Activated naive CD8-positive, alpha-beta T cell (primary cell): ENCODE measurements around the gene FSCN2.

Experiments
- H3K27ac Mint-ChIP-seq: one replicate; pipeline ENCODE4 v1.8.0; 2021; ENCODE audit warnings: mixed read lengths
- H3K27me3 Mint-ChIP-seq: one replicate; pipeline ENCODE4 v1.8.0; 2021; ENCODE audit warnings: mixed read lengths
- H3K36me3 Mint-ChIP-seq: one replicate; pipeline ENCODE4 v1.8.0; 2021; ENCODE audit warnings: mixed read lengths
- H3K4me1 Mint-ChIP-seq: one replicate; pipeline ENCODE4 v1.8.0; 2021; ENCODE audit warnings: low read depth, mixed read lengths
- H3K4me3 Mint-ChIP-seq: one replicate; pipeline ENCODE4 v1.8.0; 2021; ENCODE audit warnings: mild to moderate bottlenecking, mixed read lengths
- H3K9me3 Mint-ChIP-seq: one replicate; pipeline ENCODE4 v1.8.0; 2021; ENCODE audit warnings: low read depth, mixed read lengths

Gene FSCN2

DNA sequence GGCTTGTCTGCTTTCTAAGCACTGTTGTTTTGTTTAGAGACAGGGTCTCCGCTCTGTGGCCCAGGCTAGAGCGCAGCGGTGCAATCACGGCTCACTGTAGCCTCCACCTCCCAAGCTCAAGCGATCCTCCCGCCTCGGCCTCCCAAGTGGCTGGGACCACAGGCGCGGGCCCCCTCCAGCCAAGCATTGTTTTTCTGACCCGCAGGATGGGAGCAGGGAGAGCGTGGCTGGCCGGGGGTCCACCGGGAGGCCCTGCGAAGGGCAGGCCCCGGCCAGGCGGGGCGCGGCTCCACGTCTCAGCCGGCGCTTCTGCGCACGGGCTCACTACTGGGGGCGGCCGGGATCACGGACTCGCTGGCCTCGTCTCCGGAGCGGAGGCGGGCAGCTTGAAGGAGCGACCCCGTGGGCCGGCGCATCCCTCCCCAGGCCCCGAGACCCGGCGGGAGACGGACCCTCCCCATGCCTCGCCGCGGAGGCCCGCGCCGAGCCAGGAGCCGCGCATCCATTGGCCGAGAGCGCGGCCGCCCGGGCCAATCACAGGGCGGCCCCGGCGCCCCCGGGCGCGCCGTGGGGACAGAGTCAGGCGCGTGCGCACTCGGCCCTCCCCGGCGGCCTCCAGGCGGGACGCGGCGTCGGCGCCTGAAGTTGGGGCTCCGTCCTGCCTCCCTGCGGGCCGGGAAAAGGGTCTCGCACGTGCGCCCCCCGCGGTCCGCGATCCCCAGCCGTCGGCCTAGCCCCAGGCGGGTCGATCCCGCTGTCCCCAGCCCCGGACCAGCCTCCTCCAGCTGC lies 40.5 kb upstream of the FSCN2 start:
- peak overlapping the region; percentile 67 for H3K4me3 Mint-ChIP-seq
- no peak overlapping the region for H3K27ac Mint-ChIP-seq
- peaks cover 12% of the 10 kb centered on the region for H3K4me1 Mint-ChIP-seq
- H3K9me3 Mint-ChIP-seq = no peaks in the 10 kb centered on the region
- peaks cover 4% of the 10 kb centered on the region for H3K27me3 Mint-ChIP-seq
- no peaks in the 10 kb centered on the region for H3K36me3 Mint-ChIP-seq

- peaks cover 3% of the 10 kb centered on the region for H3K27me3 Mint-ChIP-seq
- no peaks in the 10 kb centered on the region for H3K36me3 Mint-ChIP-seq
- H3K4me1 Mint-ChIP-seq = peaks cover 9% of the 10 kb centered on the region
- H3K27ac Mint-ChIP-seq = no peak overlapping the region
- no peak overlapping the region for H3K4me3 Mint-ChIP-seq
- no peaks in the 10 kb centered on the region for H3K9me3 Mint-ChIP-seq
Observed at GRCh38 chr17:81488276-81488860, 39.8 kb upstream of the FSCN2 start.

DNA sequence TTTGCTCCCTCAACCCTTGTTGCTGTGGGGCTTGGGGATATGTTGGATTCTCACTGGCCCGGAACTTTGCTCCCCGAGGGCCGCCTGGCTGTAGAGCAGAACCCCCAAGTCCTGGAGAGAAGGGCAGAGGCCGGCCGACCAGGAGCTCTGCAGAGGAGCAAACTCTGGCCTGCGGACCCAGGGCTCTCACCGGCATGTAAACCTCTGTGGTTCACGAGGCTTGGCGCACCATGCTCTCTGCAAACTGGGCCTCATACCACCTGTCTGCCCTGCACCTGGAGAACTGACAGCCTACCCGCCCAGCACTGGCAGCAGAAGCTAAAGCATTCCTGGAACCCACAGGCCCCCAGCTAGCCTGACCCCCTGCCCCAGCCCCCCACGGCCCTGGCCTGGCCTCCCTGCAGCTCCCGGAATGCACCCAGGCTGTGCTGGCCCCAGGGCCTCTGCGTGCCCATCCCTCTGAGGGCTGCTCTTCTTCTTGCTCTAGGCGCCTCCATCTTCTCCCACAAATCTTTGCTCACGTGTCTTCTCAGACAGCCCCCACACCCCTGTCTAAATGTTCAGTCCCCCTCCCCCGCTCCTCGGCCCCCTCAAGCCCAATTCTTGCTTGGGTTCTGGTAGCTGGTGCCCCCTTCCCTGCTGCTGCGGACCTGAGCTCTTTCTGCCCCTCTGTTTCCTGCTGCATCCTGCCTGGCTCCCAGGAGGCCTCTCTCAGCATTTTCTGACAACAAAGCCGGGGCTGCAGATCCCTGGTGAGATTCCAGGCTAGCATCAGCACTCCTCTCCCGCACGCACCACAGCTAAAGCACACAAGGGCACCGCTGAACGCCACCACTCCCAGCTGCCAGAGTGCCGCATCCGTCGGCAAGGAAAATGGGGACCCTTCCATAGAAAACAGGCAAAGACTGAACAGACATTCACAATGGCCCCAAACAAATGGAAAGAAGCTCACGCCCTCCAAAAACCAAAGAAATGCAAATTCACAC lies 38.9 kb upstream of the FSCN2 start:
- Mint-ChIP-seq H3K36me3 (no peaks in the 10 kb centered on the region), H3K9me3 (no peaks in the 10 kb centered on the region), H3K4me3 (peak overlapping the region; percentile 65), H3K4me1 (peaks cover 9% of the 10 kb centered on the region), H3K27ac (no peak overlapping the region), H3K27me3 (peaks cover 3% of the 10 kb centered on the region)

DNA sequence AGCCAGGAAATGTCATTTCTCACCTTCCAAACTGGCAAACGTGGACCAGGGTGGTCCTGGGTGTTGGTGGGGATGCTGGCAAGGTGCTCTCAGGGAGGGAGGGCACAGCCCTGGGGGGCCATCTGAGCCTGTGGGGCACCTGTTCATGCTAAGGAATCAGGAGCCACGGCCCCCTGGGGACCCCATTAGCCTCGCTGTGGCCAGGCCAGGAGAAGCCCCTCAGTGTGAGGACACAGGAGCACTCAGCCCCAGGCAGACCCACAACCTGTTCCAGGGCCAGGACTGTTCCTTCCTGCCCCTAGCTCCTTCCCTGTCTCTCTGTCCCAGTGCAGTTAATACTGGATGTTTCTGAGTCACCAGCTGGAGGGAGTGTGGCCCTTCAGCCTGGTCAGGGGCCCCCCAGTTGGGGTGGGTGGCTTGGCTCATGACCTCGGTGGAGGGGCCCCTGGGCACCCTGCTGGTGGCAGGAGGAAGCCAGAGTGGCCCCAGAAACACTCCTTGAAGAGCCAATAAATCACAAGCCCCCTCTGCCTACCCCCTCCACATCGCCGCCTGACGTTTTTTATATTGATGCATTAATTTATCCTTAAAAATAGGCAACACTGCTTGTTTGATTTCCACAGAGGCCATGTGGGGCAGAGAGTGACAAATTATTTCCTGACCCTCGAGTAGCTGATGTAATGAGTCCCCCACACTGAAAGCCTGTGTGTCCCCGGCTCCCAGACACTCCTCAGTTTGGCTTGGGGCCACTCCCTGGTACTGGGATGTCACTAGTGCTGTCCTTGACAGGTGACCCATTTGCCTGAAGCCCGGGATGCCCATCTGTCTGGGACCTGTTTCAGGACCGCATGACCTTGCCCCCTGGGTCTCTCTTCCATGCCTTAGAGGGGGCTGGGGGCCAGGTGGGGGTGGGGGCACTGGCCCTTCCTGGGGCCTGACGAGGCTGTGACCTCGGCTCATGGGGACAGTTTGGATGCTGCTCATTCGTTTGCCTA lies 37.9 kb upstream of the FSCN2 start:
- Mint-ChIP-seq H3K27ac (no peak overlapping the region), H3K9me3 (no peaks in the 10 kb centered on the region), H3K4me1 (peaks cover 9% of the 10 kb centered on the region), H3K27me3 (peaks cover 3% of the 10 kb centered on the region), H3K36me3 (no peaks in the 10 kb centered on the region), H3K4me3 (peak overlapping the region; percentile 59)

DNA sequence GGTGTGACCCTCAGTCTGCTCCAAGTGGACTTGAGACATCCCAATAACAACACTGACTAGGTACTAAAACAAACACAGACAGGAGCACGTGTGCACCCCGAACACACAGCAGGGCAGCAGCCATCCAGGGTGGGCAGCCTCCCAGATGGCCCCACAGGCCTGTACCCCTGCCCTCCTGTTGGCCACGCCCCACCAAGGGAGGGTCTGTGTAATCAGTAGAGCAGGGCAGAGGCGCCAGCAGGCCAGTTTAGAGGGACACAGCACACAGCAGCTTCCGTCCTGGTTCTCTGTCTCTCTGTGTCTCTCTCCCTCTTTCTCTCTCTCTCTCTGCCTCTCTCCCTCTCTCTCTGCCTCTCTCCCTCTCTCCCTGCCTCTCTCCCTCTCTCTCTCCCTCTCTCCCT lies 37.0 kb upstream of the FSCN2 start:
- Mint-ChIP-seq H3K27ac (no peak overlapping the region), H3K36me3 (no peaks in the 10 kb centered on the region), H3K4me3 (no peak overlapping the region), H3K9me3 (no peaks in the 10 kb centered on the region), H3K27me3 (peaks cover under 1% of the 10 kb centered on the region), H3K4me1 (peaks cover 6% of the 10 kb centered on the region)

DNA sequence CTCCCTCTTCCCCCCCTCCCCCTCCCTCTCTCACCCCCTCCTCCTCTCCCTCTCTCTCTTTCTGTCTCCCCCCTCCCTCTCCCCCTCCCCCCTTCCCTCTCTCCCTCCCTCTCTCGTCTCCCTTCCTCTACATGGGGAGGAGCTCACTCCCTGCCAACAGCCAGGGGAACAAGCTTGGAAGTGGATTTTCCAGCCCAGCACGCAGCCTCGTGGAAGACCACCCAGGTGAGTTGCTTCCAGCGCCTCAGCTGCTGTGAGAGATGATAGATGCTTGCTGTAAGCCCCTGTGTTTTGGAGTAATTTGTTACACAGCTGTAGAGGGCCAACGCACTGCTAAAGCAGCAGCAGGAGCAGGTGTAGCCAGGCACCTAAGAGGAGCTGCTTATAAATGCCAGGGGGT lies 36.4 kb upstream of the FSCN2 start:
- Mint-ChIP-seq H3K9me3 (no peaks in the 10 kb centered on the region), H3K27me3 (no peaks in the 10 kb centered on the region), H3K36me3 (no peaks in the 10 kb centered on the region)

GRCh38 chr17:81492202-81492601 lies 36.0 kb upstream of the FSCN2 start:
- Mint-ChIP-seq H3K4me1 (peaks cover 2% of the 10 kb centered on the region), H3K27me3 (no peaks in the 10 kb centered on the region), H3K4me3 (no peak overlapping the region), H3K9me3 (no peaks in the 10 kb centered on the region), H3K36me3 (no peaks in the 10 kb centered on the region), H3K27ac (no peak overlapping the region)

More for the DNA sequence above, 36.4 kb upstream of the FSCN2 start:
- Mint-ChIP-seq H3K27ac (no peak overlapping the region), H3K4me1 (peaks cover 3% of the 10 kb centered on the region), H3K4me3 (no peak overlapping the region)

DNA sequence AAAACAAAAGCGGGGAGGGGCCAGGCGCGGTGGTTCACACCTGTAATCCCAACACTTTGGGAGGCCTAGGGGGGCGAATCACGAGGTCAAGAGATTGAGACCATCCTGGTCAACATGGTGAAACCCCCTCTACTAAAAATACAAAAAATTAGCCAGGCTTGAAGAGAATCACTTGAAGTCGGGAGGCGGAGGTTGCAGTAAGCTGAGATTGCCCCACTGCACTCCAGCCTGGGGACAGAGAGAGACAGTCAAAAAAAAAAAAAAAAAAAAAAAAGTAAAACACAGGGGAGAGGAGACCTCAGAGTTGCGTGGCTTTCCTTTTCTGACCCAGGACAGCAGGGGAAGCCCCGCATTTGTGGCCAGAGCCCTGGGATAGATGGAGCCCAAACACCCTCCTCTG lies 35.5 kb upstream of the FSCN2 start:
- Mint-ChIP-seq H3K36me3 (no peaks in the 10 kb centered on the region), H3K27me3 (no peaks in the 10 kb centered on the region), H3K4me1 (no peaks in the 10 kb centered on the region), H3K9me3 (no peaks in the 10 kb centered on the region), H3K4me3 (no peak overlapping the region), H3K27ac (no peak overlapping the region)

DNA sequence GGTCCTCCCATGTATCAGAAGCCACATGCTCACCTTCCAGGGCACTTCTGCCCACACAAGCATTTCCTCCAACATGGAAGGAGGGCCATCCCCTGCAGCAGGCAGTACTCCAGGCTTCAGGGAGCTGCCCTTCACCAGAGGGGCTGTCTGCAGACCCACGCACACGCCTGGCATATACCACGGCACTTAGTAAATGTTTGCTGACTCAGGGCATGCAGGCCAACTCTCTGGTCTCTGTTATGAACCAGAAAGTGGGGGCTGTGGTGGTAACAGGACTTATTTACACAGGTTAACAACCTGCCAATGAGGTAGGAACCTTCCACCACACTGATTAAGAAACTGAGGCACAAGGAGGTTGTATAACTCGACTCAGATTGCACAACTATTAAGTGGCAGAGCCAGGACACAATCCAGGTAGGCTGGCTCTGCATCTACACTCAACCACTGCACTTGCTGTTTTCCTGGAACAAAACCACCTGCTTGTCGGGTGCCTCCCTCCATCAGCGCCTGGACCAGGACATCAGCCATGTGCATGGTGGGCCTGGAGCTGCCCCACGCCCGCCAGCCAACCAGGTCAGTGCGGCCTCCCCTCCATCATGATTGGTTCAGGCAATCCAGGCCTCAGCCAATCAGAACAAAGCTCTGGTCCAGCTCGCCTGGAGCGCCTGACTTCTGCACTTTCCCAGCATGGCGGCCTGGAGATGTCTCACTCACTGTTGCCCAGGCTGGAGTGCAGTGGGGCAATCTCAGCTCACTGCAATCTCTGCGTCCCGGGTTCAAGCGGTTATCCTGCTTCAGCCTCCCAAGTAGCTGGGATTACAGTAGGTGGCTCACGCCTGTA lies 34.8 kb upstream of the FSCN2 start:
- H3K4me1 Mint-ChIP-seq = no peaks in the 10 kb centered on the region
- H3K36me3 Mint-ChIP-seq = no peaks in the 10 kb centered on the region
- H3K27me3 Mint-ChIP-seq = no peaks in the 10 kb centered on the region
- no peak overlapping the region for H3K4me3 Mint-ChIP-seq
- no peak overlapping the region for H3K27ac Mint-ChIP-seq
- no peaks in the 10 kb centered on the region for H3K9me3 Mint-ChIP-seq

GRCh38 chr17:81494626-81495377 lies 33.4 kb upstream of the FSCN2 start:
- H3K27ac Mint-ChIP-seq = no peak overlapping the region
- H3K4me1 Mint-ChIP-seq = no peaks in the 10 kb centered on the region
- no peaks in the 10 kb centered on the region for H3K27me3 Mint-ChIP-seq
- no peaks in the 10 kb centered on the region for H3K36me3 Mint-ChIP-seq
- no peak overlapping the region for H3K4me3 Mint-ChIP-seq
- no peaks in the 10 kb centered on the region for H3K9me3 Mint-ChIP-seq

- H3K27ac Mint-ChIP-seq = no peak overlapping the region
- no peaks in the 10 kb centered on the region for H3K36me3 Mint-ChIP-seq
- no peak overlapping the region for H3K4me3 Mint-ChIP-seq
- H3K4me1 Mint-ChIP-seq = no peaks in the 10 kb centered on the region
- no peaks in the 10 kb centered on the region for H3K27me3 Mint-ChIP-seq
- no peaks in the 10 kb centered on the region for H3K9me3 Mint-ChIP-seq
Observed at GRCh38 chr17:81498953-81499600, 29.1 kb upstream of the FSCN2 start.

GRCh38 chr17:81499601-81499970 lies 28.6 kb upstream of the FSCN2 start:
- H3K36me3 Mint-ChIP-seq = no peaks in the 10 kb centered on the region

DNA sequence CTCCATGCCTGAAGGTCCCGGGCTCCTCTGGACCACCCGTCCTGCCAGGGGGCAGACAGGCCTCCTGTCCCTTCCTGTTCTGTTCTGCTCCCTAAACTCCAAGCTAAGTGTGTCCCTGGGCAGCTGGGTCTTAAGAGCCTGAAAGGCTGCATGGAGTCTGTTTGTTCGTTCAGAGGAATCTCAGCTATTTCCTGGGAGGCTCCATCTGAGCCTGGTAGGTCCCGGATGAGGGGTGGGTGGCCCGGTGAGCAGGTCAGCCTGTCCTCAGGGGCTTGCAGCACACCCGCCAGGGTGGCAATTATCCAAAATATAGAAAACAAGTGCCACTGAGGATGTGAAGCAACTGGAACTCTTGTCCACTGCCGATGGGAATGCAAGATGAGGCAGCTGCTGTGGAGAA lies 28.1 kb upstream of the FSCN2 start:
- Mint-ChIP-seq H3K27ac (no peak overlapping the region), H3K27me3 (no peaks in the 10 kb centered on the region)

More at GRCh38 chr17:81499601-81499970, 28.6 kb upstream of the FSCN2 start:
- Mint-ChIP-seq H3K27ac (no peak overlapping the region), H3K9me3 (no peaks in the 10 kb centered on the region), H3K4me1 (no peaks in the 10 kb centered on the region), H3K4me3 (no peak overlapping the region), H3K27me3 (no peaks in the 10 kb centered on the region)

More for the DNA sequence above, 28.1 kb upstream of the FSCN2 start:
- H3K36me3 Mint-ChIP-seq = no peaks in the 10 kb centered on the region
- H3K9me3 Mint-ChIP-seq = no peaks in the 10 kb centered on the region
- no peak overlapping the region for H3K4me3 Mint-ChIP-seq
- H3K4me1 Mint-ChIP-seq = no peaks in the 10 kb centered on the region
